ENCODE measurements around the gene FBXL13.
"Not testable (repeated sequence)": the region's sequence is repeated elsewhere in the genome, so short reads cannot be mapped to it uniquely, and the experiment has no call there.

Gene FBXL13

GRCh38 chr7:102931757-102932156 lies 142.8 kb downstream of the FBXL13 start:
- DNase-seq = no peak

GRCh38 chr7:102927312-102927933 lies 147.2 kb downstream of the FBXL13 start:
- no peak for DNase-seq

GRCh38 chr7:102926783-102927140 lies 147.8 kb downstream of the FBXL13 start:
- DNase-seq = no peak

- no peak for DNase-seq
Measured at GRCh38 chr7:102925976-102926782, 148.4 kb downstream of the FBXL13 start.

- DNase-seq = no peak
Measured at GRCh38 chr7:102918845-102919244, 155.8 kb downstream of the FBXL13 start.

- DNase-seq = no peak
Measured at GRCh38 chr7:102917436-102918353, 156.9 kb downstream of the FBXL13 start.

GRCh38 chr7:102916881-102917280 lies 157.7 kb downstream of the FBXL13 start:
- DNase-seq = no peak

GRCh38 chr7:102916426-102916825 lies 158.2 kb downstream of the FBXL13 start:
- DNase-seq = no peak

- no peak for DNase-seq
Measured at GRCh38 chr7:102914585-102914984, 160.0 kb downstream of the FBXL13 start.

- no peak for DNase-seq
Measured at GRCh38 chr7:102913826-102914225, 160.8 kb downstream of the FBXL13 start.

GRCh38 chr7:102912742-102913141 lies 161.9 kb downstream of the FBXL13 start, which contains the start of gene LRRC17:
TSS of gene LRRC17 (plus strand) at chr7:102913000. CDS start at chr7:102933914, 20,914 bp downstream.
- DNase-seq = no peak

- DNase-seq = no peak
Measured at GRCh38 chr7:102908676-102909075, 165.9 kb downstream of the FBXL13 start.

GRCh38 chr7:102903576-102903975 lies 171.0 kb downstream of the FBXL13 start:
- not testable (repeated sequence) for DNase-seq

- DNase-seq = not testable (repeated sequence)
Measured at GRCh38 chr7:102902052-102902451, 172.5 kb downstream of the FBXL13 start.

- DNase-seq = no peak
Measured at GRCh38 chr7:102898532-102898859, 176.1 kb downstream of the FBXL13 start.

GRCh38 chr7:102897856-102898531 lies 176.6 kb downstream of the FBXL13 start:
- no peak for DNase-seq

- no peak for DNase-seq
Measured at GRCh38 chr7:102897211-102897631, 177.4 kb downstream of the FBXL13 start.

GRCh38 chr7:102896585-102896984 lies 178.0 kb downstream of the FBXL13 start:
- no peak for DNase-seq

GRCh38 chr7:102895602-102896001 lies 179.0 kb downstream of the FBXL13 start:
- DNase-seq = no peak

- no peak for DNase-seq
Measured at GRCh38 chr7:102892631-102893278, 181.8 kb downstream of the FBXL13 start.

GRCh38 chr7:102891693-102892261 lies 182.8 kb downstream of the FBXL13 start:
- no peak for DNase-seq
